Measurements from ENCODE around the gene OLFM2. TPM values are rescaled to one million over a fixed set of nuclear protein-coding genes. Genes with fewer than 3 reads are reported as not detected.

OLFM2 gene
- polyA plus RNA-seq, 1 experiment, result 4.8 TPM

DNA sequence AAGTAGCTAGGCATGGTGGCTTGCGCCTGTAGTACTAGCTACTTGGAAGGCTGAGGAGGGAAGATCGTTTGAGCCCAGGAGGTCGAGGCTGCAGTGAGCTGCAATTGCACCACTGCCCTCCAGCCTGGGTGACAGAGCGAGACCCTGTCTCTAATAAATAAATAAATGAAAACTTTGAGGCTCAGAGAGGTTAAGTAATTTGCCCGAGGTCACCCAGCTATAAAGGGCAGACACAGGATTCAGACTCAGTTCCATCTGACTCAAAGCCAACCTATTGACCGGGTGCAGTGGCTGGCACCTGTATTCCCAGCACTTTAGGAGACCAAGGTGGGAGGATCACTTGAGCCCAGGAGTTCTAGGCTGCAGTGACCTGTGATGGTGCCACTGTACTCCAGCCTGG lies 7.4 kb upstream of the OLFM2 start:
- H3K4me3 ChIP-seq (ENCODE audit: low read depth, low read length), result no peak overlapping the region
- no peak overlapping the region for H3K27ac ChIP-seq (ENCODE audit: low read depth, low read length)
- no peak for DNase-seq (ENCODE audit: low read depth, low spot score)
- ChIA-PET POLR2A (no interaction called here), CTCF (interaction anchor here (1.5 to 3.7 kb wide), 2 partner anchors 13 to 57 kb away, joined by 3 to 28 read pairs; no protein-coding TSS in a partner anchor)
- H3K9me3 ChIP-seq (ENCODE audit: control insufficient read depth, insufficient read depth, low read length), result peaks cover 9% of the 10 kb centered on the region; the same call in 1 of the 2 replicates
- no peak for TF ChIP-seq CTCF (IDR thresholded peaks at IDR 0.05; ENCODE audit: low read depth, low read length)
- H3K27me3 ChIP-seq (ENCODE audit: control insufficient read depth, insufficient read depth, low read length), result no peaks in the 10 kb centered on the region

DNA sequence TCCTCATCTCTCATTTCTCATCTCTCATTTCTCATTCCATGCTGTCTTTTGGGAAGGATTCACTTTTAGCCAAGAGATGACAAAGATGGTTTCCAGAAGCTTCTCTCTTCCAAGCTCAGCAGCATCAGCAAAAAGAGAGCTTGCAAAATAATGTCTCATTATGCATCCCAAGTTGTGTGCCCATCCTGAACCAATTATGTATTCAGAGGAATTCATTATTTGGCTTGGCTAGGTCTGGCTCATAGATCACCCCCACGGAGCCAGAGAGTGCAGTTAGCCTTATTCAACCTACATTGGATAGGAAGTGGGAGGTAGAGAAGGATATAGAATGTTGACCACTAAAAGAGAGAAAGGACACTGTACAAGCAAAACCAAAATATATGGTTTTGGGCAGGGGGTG lies 5.4 kb upstream of the OLFM2 start:
- H3K9me3 ChIP-seq (ENCODE audit: control insufficient read depth, insufficient read depth, low read length), result peaks cover 9% of the 10 kb centered on the region; the same call in 1 of the 2 replicates
- TF ChIP-seq CTCF (IDR thresholded peaks at IDR 0.05; ENCODE audit: low read depth, low read length), result no peak
- ChIA-PET CTCF (interaction anchor here (1.4 kb wide), 1 partner anchor 59 kb away, joined by 8 read pairs; no protein-coding TSS in a partner anchor), POLR2A (no interaction called here)
- H3K4me3 ChIP-seq (ENCODE audit: low read depth, low read length), result no peak overlapping the region
- DNase-seq (ENCODE audit: low read depth, low spot score), result no peak
- peaks cover 6% of the 10 kb centered on the region for H3K27me3 ChIP-seq (ENCODE audit: control insufficient read depth, insufficient read depth, low read length)
- no peak overlapping the region for H3K27ac ChIP-seq (ENCODE audit: low read depth, low read length)

DNA sequence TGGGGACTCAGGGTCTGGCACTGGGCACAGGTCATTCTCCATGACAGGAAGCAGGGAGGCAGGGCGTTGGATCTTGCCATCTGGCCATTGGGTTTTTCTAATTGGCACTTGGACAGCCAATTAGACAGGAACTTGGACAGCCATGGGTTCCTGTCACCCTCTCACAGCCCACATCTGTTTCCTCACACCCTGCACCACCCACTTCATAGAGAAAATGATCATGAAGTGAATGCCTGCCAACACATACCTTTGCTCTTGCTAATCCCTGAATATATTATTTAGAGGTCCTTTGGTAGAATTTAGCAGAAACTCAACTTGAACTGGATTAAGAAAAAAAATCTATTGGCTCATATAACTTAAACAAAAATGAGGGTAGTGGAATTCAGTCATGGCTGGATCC lies 4.9 kb upstream of the OLFM2 start:
- no peak for DNase-seq (ENCODE audit: low read depth, low spot score)
- ChIA-PET CTCF (interaction anchor here (1.4 kb wide), 1 partner anchor 59 kb away, joined by 8 read pairs; no protein-coding TSS in a partner anchor), POLR2A (no interaction called here)
- no peak for TF ChIP-seq CTCF (IDR thresholded peaks at IDR 0.05; ENCODE audit: low read depth, low read length)
- peaks cover 8% of the 10 kb centered on the region for H3K27me3 ChIP-seq (ENCODE audit: control insufficient read depth, insufficient read depth, low read length)
- no peak overlapping the region for H3K27ac ChIP-seq (ENCODE audit: low read depth, low read length)
- no peak overlapping the region for H3K4me3 ChIP-seq (ENCODE audit: low read depth, low read length)
- H3K9me3 ChIP-seq (ENCODE audit: control insufficient read depth, insufficient read depth, low read length), result peaks cover 9% of the 10 kb centered on the region; the same call in 1 of the 2 replicates

DNA sequence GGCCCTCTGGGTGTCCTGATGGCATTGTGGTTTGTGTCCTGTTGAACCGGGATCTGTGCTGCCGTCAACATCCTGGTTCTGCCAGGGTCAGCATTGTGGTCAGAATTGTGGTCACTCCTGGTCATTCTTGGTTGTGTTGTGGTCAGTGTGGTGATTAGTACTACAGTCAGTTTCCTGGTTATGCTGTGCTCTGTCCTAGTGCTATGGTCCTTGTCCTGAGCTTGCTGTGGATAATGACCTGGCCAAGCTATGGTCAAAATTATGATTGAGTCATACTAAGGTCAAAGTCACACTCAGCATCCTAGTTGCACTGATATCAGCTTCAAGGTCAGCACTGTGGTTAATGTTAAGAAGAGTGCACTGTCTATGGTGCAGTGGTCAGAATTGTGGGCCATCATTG lies 4.5 kb upstream of the OLFM2 start:
- Histone ChIP-seq H3K27ac (ENCODE audit: low read depth, low read length) (no peak overlapping the region), H3K4me3 (ENCODE audit: low read depth, low read length) (no peak overlapping the region), H3K9me3 (ENCODE audit: control insufficient read depth, insufficient read depth, low read length) (peaks cover 9% of the 10 kb centered on the region; the same call in 1 of the 2 replicates), H3K27me3 (ENCODE audit: control insufficient read depth, insufficient read depth, low read length) (peaks cover 9% of the 10 kb centered on the region)
- DNase-seq (ENCODE audit: low read depth, low spot score), result no peak
- TF ChIP-seq CTCF (IDR thresholded peaks at IDR 0.05; ENCODE audit: low read depth, low read length), result no peak
- CTCF ChIA-PET, result interaction anchor here (1.1 to 1.4 kb wide), 2 partner anchors 60 to 87 kb away, joined by 3 to 8 read pairs; no protein-coding TSS in a partner anchor
- POLR2A ChIA-PET, result no interaction called here

DNA sequence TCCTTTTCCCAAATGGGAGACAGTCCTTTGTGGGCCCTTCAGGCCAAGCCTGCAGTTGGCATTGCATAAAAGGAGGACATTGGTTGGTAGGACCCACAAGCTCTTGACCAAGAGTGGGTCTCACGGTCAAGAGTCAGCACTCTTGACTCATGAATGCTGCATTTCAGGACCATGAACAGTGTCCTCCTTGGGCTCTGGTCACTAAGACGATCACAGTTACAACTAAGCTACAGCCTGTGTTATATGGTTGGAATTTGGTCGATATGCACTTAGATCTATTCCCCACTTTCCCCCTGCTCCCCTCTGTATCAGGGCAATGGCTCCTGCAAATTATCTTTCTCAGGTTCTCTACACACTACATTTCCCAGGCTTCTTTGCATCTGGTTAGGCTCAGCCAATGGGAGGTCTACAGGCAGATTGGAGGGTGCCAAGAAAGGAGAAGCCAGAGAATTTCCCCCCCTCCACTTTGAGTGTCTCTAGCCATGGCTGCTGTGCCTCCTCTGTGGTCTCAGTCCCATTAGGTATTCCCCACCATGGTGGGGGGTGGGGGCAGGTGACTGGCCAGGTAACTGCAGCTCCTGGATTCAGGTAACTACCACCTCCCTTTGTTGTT lies 3.1 kb upstream of the OLFM2 start:
- no peak for TF ChIP-seq CTCF (IDR thresholded peaks at IDR 0.05; ENCODE audit: low read depth, low read length)
- H3K4me3 ChIP-seq (ENCODE audit: low read depth, low read length), result no peak overlapping the region
- CTCF ChIA-PET, result interaction anchor here (1.1 to 1.7 kb wide), 3 partner anchors 61 to 88 kb away, joined by 3 to 21 read pairs (median 3); no protein-coding TSS in a partner anchor
- no peak overlapping the region for H3K27ac ChIP-seq (ENCODE audit: low read depth, low read length)
- POLR2A ChIA-PET, result interaction anchor here (0.6 kb wide), 1 partner anchor 9 kb away, joined by 6 read pairs; no protein-coding TSS in a partner anchor
- DNase-seq (ENCODE audit: low read depth, low spot score), result no peak
- peaks cover 22% of the 10 kb centered on the region for H3K27me3 ChIP-seq (ENCODE audit: control insufficient read depth, insufficient read depth, low read length)
- H3K9me3 ChIP-seq (ENCODE audit: control insufficient read depth, insufficient read depth, low read length), result peaks cover 9% of the 10 kb centered on the region; the same call in 1 of the 2 replicates
